Tibial nerve (tissue), 4 donors: Measurements from ENCODE around the gene PVR.

Source experiments
- CTCF ChIP-seq, 5 experiments: fragments of 200-600 bp in 3 of 5; fragments of 450-650 bp in 2 of 5; sonication (generic) in 3 of 5; IDR thresholded peaks; one replicate each; pipeline ENCODE4 v1.5.1; 2016 to 2019; ENCODE audit warnings: antibody characterized with exemption in 5 of 5, mild to moderate bottlenecking in 3 of 5, moderate library complexity in 2 of 5
- EP300 ChIP-seq, 2 donors: sonication (generic); formaldehyde crosslinking; IDR thresholded peaks; one replicate each; pipeline ENCODE4 v1.6.1; 2017; ENCODE audit warnings: antibody characterized with exemption in 2 of 2, mild to moderate bottlenecking in 1 of 2
- POLR2A ChIP-seq, 2 donors: fragments of 450-650 bp; IDR thresholded peaks; one replicate each; pipeline ENCODE4 v1.6.1; 2017; ENCODE audit warnings: antibody characterized with exemption in 2 of 2, mild to moderate bottlenecking in 2 of 2, moderate library complexity in 2 of 2

DNA sequence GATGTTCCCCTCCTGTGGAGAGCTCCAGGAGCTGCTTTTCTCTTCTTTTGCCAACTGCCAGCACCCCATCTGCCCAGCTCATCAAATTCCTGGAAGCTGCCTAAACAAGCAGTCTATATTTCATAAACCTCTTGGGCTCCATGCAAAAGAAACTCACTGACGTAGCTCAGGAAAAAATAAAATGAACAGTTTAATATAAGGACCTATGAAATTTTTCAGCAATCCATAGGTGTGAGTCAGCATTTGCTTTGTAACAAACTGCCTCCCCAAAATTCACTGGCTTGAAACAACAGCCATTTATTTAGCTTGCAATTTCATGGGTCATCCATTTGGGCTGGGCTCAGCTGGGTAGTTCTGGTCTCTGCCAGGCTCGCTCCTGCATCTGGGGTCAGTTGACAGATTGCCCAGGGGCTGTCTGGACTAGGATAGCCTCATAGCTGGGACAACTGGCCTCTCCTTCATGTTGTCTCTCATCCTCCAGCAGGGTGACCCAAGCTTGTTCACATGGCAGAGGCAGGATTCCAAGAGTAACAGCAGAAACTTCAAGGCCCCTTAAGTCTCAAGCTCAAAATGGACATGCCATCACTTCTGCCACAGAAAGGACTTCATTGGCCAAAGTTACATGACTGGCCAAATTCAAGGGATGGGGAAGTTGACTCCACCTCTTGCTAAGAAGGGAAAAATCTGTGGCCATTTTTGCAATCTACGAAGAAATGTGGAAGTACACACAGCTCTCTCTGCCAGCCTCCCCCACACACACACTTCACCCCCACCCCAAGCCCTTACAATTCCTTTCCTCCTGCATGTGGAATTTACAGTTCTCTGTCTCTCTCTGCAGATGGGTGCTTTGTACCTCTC, 7.9 kb upstream of the PVR start:
- TF ChIP-seq CTCF (IDR thresholded peaks at IDR 0.05) = no peak
- no peak for TF ChIP-seq POLR2A (IDR thresholded peaks at IDR 0.05)
- no peak for TF ChIP-seq EP300 (IDR thresholded peaks at IDR 0.05)
